ENCODE measurements around the gene STIP1. TPM values are rescaled to one million over a fixed set of nuclear protein-coding genes. Genes with fewer than 3 reads are reported as not detected.

STIP1 gene
- total and polyA plus RNA-seq, 2 of the 8 experiments (the other 6 are each of a cell fraction or from before 2014, with no cell fraction given): 140 to 329 TPM

DNA sequence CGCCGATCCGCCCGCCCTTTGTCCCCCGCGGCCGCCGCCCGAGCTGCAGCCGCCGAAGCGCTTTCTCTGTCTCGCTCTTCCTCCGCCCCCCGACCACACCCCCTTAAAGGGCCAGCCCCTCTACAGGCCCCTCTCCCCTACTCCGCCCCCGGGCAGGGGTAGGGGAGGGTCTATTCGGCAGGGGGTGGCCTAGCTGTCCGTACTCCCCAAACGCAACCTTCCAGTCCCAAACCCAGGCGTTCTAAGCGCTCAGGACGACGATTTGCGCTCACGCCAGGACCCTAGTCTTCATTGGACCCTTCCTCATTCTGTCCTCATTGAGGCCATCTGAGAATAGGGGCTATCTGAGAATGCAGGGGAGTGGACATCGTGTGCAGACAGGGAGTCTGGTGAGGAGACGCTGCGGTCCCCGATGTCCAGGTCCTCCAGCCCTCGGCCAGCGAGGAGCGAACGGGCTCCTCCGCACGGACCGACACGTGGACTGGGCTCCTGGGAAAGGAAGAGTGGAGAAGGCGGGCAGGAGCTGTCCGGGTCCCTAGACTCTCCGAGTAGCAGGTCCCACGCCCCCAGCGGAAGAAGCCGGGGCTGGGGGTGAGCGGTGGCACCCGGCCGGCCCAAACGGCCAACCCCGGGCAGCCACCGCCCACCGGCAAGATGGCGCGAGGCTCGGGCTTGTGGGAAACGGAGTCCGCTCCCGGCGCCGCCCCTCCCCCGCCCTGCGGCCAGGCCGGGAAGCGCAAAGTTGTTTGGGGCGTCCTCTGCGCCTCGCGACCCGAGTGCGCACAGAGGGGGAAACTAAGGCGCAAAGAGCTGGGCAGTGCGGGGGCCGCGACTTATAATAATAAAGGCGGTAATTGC, 61.1 kb downstream of the STIP1 start, which contains the start of gene PPP1R14B (continued):
- TF ChIP-seq KDM4A (IDR thresholded peaks at IDR 0.05; ENCODE audit: low read depth, low read length, severe bottlenecking) (peak; percentile 64), EP300 (IDR thresholded peaks at IDR 0.05; ENCODE audit: borderline replicate concordance in 1 of 2, low read depth in 2 of 2, low read length in 2 of 2) (no peak), TAF7 (optimal IDR thresholded peaks at IDR 0.05; ENCODE audit: borderline replicate concordance, low read depth, low read length) (no peak), SP1 (IDR thresholded peaks at IDR 0.05; ENCODE audit: low read depth, low read length) (peak; percentile 41; the same call in 1 of the 2 replicates), MAFK (IDR thresholded peaks at IDR 0.05; ENCODE audit: low read depth, low read length) (no peak), HDAC6 (IDR thresholded peaks at IDR 0.05; ENCODE audit: low read depth, low read length) (no peak), JUN (IDR thresholded peaks at IDR 0.05; ENCODE audit: low read depth, low read length) (no peak), TCF12 (IDR thresholded peaks at IDR 0.05; ENCODE audit: low read depth, low read length) (no peak), ZNF274 (IDR thresholded peaks at IDR 0.05; ENCODE audit: borderline replicate concordance, extremely low read depth, low read length) (no peak), BACH1 (IDR thresholded peaks at IDR 0.05; ENCODE audit: low read length) (no peak), TEAD4 (IDR thresholded peaks at IDR 0.05; ENCODE audit: low read depth, low read length) (no peak), NRF1 (IDR thresholded peaks at IDR 0.05; ENCODE audit: low read depth, low read length) (no peak), SIX5 (IDR thresholded peaks at IDR 0.05; ENCODE audit: low read depth, low read length) (peak; percentile 57), CHD2 (IDR thresholded peaks at IDR 0.05; ENCODE audit: low read length) (no peak), FOSL1 (IDR thresholded peaks at IDR 0.05; ENCODE audit: insufficient read depth, low read depth, low read length) (no peak), KDM1A (IDR thresholded peaks at IDR 0.05; ENCODE audit: borderline replicate concordance, low read length) (no peak)
- TF ChIP-seq, protein P1, sequence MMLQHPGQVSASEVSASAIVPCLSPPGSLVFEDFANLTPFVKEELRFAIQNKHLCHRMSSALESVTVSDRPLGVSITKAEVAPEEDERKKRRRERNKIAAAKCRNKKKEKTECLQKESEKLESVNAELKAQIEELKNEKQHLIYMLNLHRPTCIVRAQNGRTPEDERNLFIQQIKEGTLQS (IDR thresholded peaks at IDR 0.05; ENCODE audit: insufficient read depth, low read depth, low read length): no peak

All from H1 (cell line).